Esophagus muscularis mucosa (tissue), 4 donors: ENCODE data around the gene YWHAG. TPM values are rescaled to one million over a fixed set of nuclear protein-coding genes. Genes with fewer than 3 reads are reported as not detected.

Experiments
- DNase-seq: peaks from one replicate; pipeline ENCODE4 v3.0.0-alpha.2; 2017; ENCODE audit errors: extremely low spot score
- H3K27ac ChIP-seq, 4 donors: fragments of 200-600 bp; sonication (generic); replicated peaks in 1 of 4; 1 replicate in 3 of 4; 2 replicates in 1 of 4; pipeline ENCODE4 v1.5.1; 2016 to 2019; ENCODE audit warnings: mild to moderate bottlenecking in 1 of 4
- H3K27me3 ChIP-seq, 4 donors: fragments of 200-600 bp; sonication (generic); one replicate each; pipeline versions ENCODE4 v1.5.1 to v1.6.0; 2016 to 2019
- H3K36me3 ChIP-seq, 4 donors: fragments of 200-600 bp; sonication (generic); one replicate each; pipeline ENCODE4 v1.5.1; 2016 to 2019
- H3K4me1 ChIP-seq, 4 donors: fragments of 200-600 bp; sonication (generic); one replicate each; pipeline ENCODE4 v1.5.1; 2016 to 2019
- H3K4me3 ChIP-seq, 4 donors: fragments of 200-600 bp; sonication (generic); 1 replicate in 2 of 4; 2 replicates in 2 of 4; pipeline ENCODE4 v1.5.1; 2016 to 2019; ENCODE audit warnings: mild to moderate bottlenecking in 4 of 4, moderate library complexity in 1 of 4
- H3K9me3 ChIP-seq, 4 donors: fragments of 200-600 bp; sonication (generic); 1 replicate in 3 of 4; 2 replicates in 1 of 4; pipeline ENCODE4 v1.5.1; 2016 to 2019
- EP300 ChIP-seq: sonication (generic); formaldehyde crosslinking; IDR thresholded peaks from one replicate; pipeline ENCODE4 v1.6.1; 2017; ENCODE audit warnings: antibody characterized with exemption
- POLR2A ChIP-seq: fragments of 450-650 bp; IDR thresholded peaks from one replicate; pipeline ENCODE4 v1.6.1; 2017; ENCODE audit warnings: antibody characterized with exemption, moderate library complexity, mild to moderate bottlenecking, low read depth
- POLR2AphosphoS5 ChIP-seq, 2 donors: sonication (generic); formaldehyde crosslinking; IDR thresholded peaks; one replicate each; pipeline ENCODE4 v1.6.1; 2017; ENCODE audit warnings: antibody characterized with exemption in 2 of 2
- WGBS: methylation state at CpG from one replicate; pipeline ENCODE4 v1.1.5; 2018; 5-methylcytosine and 5-hydroxymethylcytosine counted together
- intact Hi-C: fragments of 100-400 bp; cut with DNase I; formaldehyde crosslinking; loops from one replicate; pipeline ENCODE4 v1.15.1; 2023
- total RNA-seq, 4 donors: library from RNA; depleted of rRNA; stranded (reverse); fragments of >200 nt; gene quantifications; one replicate each; pipeline versions ENCODE4 v1.1.0 to v1.2.1, GENCODE V29; 2016
- TF ChIP-seq, protein P1 (sequence below), 3 experiments: fragments of 200-600 bp in 2 of 3; fragments of 450-650 bp in 1 of 3; sonication (generic) in 2 of 3; IDR thresholded peaks; one replicate each; pipeline ENCODE4 v1.5.1; 2017 to 2019; ENCODE audit warnings: antibody characterized with exemption in 3 of 3, mild to moderate bottlenecking in 2 of 3, moderate library complexity in 1 of 3

YWHAG gene
- total RNA-seq, 4 donors from 2014 or later: 55.7 to 91.6 (median 73.7) TPM

DNA sequence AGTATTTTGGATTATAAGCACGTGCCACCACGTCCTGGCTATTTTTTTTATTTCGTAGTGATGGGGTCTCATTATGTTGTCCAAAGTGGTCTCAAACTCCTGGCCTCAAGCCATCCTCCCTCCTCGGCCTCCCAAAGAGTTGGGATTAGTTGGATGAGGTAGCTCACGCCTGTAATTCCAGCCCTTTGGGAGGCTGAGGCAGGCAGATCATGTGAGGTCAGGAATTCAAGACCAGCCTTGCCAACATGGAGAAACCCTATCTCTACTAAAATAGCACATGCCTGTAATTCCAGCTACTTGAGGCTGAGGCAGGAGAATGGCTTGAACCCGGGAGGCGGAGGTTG lies 21.8 kb upstream of the YWHAG start:
- Histone ChIP-seq H3K4me3 (peak overlapping the region; percentile 45 to 55 (median 48)), H3K9me3 (no peaks in the 10 kb centered on the region), H3K27ac (peak overlapping the region; percentile 86 to 94 (median 90)), H3K4me1 (peaks cover 21 to 35% (median 23%) of the 10 kb centered on the region in 4 donors), H3K36me3 (no peaks in the 10 kb centered on the region), H3K27me3 (no peaks in the 10 kb centered on the region)
- 74% methylated on average over 7 of the region's 7 CpGs for WGBS
- TF ChIP-seq POLR2AphosphoS5 (IDR thresholded peaks at IDR 0.05) (no peak), POLR2A (no peak), EP300 (no peak)
- TF ChIP-seq, protein P1, sequence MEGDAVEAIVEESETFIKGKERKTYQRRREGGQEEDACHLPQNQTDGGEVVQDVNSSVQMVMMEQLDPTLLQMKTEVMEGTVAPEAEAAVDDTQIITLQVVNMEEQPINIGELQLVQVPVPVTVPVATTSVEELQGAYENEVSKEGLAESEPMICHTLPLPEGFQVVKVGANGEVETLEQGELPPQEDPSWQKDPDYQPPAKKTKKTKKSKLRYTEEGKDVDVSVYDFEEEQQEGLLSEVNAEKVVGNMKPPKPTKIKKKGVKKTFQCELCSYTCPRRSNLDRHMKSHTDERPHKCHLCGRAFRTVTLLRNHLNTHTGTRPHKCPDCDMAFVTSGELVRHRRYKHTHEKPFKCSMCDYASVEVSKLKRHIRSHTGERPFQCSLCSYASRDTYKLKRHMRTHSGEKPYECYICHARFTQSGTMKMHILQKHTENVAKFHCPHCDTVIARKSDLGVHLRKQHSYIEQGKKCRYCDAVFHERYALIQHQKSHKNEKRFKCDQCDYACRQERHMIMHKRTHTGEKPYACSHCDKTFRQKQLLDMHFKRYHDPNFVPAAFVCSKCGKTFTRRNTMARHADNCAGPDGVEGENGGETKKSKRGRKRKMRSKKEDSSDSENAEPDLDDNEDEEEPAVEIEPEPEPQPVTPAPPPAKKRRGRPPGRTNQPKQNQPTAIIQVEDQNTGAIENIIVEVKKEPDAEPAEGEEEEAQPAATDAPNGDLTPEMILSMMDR (IDR thresholded peaks at IDR 0.05): no peak
- intact Hi-C loops: no loop called here
- no peak for DNase-seq

DNA sequence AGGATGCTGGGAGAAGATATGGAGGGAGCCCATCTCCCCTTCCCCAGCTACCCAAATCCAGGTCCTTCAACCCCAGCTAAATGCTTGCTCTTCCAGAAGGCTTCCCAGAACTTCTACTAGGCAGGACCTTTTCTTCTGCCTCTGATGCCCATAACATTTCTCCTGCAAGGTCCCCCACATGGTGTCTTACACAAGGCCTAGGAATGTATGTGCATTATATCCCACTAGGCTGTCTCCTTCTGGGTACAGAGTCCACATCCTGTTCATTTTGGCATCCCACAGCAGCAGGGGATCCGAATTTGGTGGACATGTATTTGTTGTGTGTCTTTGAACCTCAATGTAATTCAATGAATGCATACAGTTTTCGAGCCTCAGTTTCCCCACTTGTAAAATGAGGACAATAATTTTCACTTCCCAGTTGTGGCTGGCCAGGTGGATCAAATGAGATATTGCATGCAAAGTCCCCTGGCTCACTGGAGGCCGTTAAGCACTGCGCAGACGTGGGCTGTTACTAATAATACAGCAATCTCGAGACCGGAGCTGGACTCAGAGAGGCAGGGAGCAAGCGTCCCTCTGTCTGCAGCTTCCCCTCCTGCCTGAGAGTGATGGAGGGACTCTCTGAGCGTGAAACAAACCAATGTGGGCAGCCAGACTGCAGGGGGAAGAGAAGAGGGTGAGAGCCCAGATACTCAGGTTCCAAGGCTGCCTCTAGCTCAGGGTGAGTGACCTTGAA lies 18.6 kb upstream of the YWHAG start:
- H3K27ac ChIP-seq: no peak overlapping the region
- H3K4me3 ChIP-seq: no peak overlapping the region
- no peak for TF ChIP-seq EP300
- no peak for TF ChIP-seq POLR2A
- TF ChIP-seq, protein P1 (IDR thresholded peaks at IDR 0.05): no peak
- TF ChIP-seq POLR2AphosphoS5 (IDR thresholded peaks at IDR 0.05): no peak
- intact Hi-C loops: no loop called here
- H3K27me3 ChIP-seq: no peaks in the 10 kb centered on the region
- no peaks in the 10 kb centered on the region for H3K36me3 ChIP-seq
- no peak for DNase-seq
- H3K4me1 ChIP-seq: peaks cover 32 to 35% (median 32%) of the 10 kb centered on the region in 4 donors
- no peaks in the 10 kb centered on the region for H3K9me3 ChIP-seq
- WGBS: 68% methylated on average over 9 of the region's 9 CpGs

- Histone ChIP-seq H3K36me3 (no peaks in the 10 kb centered on the region), H3K27ac (no peak overlapping the region), H3K4me1 (peaks cover 24 to 25% (median 24%) of the 10 kb centered on the region in 4 donors), H3K4me3 (no peak overlapping the region), H3K9me3 (no peaks in the 10 kb centered on the region), H3K27me3 (no peaks in the 10 kb centered on the region)
- intact Hi-C loops: no loop called here
- no peak for TF ChIP-seq POLR2A
- TF ChIP-seq EP300: no peak
- TF ChIP-seq POLR2AphosphoS5 (IDR thresholded peaks at IDR 0.05): no peak
- TF ChIP-seq, protein P1 (IDR thresholded peaks at IDR 0.05): no peak
- no peak for DNase-seq
- 91% methylated on average over 8 of the region's 9 CpGs for WGBS
Observed at GRCh38 chr7:76375251-76375650, 16.5 kb upstream of the YWHAG start.

- no peak for DNase-seq
- Histone ChIP-seq H3K4me3 (no peak overlapping the region), H3K36me3 (no peaks in the 10 kb centered on the region), H3K9me3 (no peaks in the 10 kb centered on the region), H3K27me3 (no peaks in the 10 kb centered on the region), H3K4me1 (peaks cover 8 to 11% (median 11%) of the 10 kb centered on the region in 4 donors), H3K27ac (peak overlapping the region in 2 of 4 donors; percentile 26 to 44)
- intact Hi-C loops: no loop called here
- WGBS: 71% methylated on average over 9 of the region's 9 CpGs
- TF ChIP-seq EP300 (no peak), POLR2AphosphoS5 (IDR thresholded peaks at IDR 0.05) (peak in 1 of 2 donors; percentile 57)
- TF ChIP-seq, protein P1 (IDR thresholded peaks at IDR 0.05): no peak
Observed at GRCh38 chr7:76372984-76373833, 14.4 kb upstream of the YWHAG start.
